HG03442 (cell line): ENCODE measurements around the gene ULBP3.
"Not testable (repeated sequence)": the region's sequence is repeated elsewhere in the genome, so short reads cannot be mapped to it uniquely, and the experiment has no call there.

ENCODE experiments used
- ATAC-seq: cut with Tn5 transposase; IDR thresholded peaks from one replicate; pipeline ENCODE4 v1.9.1; 2021; ENCODE audit warnings: mild to moderate bottlenecking, moderate library complexity; ENCODE audit not compliant: unreplicated experiment

Gene ULBP3

DNA sequence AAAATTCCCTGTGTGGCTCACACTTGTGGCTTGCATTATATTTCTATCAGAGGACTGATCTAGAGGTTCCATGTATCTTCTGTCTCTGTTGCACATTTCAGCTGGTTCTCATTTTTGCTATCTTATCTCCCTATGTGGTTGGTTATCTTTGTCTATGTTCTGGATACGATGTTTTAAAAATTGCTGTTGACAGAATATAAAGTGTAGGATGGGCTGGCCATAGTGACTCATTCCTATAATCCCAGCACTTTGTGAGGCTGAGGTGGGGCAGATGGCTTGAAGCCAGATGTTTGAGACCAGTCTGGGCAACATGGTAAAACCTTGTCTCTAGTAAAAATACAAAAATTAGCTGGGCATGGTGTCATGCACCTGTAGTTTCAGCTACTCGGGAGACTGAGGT, 9.9 kb upstream of the ULBP3 start:
- no peak for ATAC-seq

DNA sequence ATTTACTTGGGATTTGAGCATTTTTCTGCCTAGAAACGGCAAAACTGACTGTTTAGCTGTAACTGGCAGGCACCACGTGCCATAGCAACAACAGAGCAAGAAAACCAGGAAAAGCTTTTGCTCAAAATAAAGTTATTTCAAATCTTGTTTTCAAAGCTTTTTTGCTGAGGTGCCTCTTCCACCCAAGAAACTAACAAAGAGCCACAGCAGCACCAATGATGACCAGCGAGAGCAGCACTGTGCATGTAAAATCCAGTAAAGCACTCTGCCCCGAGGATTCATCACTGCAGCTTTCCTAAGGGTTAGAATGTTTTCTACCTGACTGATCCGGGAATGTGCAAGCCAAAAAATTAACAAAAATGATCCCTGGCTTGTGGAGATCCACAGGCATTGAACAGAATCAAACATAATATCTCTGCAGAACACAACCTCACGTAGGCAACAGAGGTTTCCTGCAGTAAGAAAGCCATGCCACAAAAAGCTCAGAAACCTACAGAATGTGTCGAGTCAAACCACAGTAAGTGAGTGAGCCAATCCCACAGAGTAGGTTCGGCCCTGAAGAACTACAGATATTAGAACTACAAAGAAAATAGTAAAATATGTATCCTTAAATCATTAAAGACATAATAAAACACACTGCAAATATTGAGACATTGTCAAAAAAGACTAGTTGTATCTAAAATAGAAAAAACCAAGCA, 7.4 kb upstream of the ULBP3 start:
- no peak for ATAC-seq

DNA sequence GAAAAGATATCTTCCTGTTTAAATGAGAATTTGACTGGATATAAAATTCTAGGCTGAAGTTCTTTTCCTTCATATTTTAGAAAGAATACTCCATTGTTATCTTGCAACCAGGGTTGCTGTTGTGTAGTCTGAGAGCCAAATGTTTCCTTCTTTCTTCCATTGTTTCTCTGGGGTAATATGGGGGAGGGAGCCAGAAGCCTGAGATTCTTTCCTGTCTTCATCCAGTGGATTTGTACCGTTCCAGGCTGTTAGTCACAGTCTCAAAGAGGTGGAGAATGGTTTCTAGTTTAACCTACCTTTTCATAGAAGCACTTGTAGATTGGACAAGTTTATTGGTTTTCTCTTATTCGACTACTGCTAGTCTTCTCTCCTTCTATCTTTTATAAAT, 6.1 kb upstream of the ULBP3 start:
- ATAC-seq, result no peak

DNA sequence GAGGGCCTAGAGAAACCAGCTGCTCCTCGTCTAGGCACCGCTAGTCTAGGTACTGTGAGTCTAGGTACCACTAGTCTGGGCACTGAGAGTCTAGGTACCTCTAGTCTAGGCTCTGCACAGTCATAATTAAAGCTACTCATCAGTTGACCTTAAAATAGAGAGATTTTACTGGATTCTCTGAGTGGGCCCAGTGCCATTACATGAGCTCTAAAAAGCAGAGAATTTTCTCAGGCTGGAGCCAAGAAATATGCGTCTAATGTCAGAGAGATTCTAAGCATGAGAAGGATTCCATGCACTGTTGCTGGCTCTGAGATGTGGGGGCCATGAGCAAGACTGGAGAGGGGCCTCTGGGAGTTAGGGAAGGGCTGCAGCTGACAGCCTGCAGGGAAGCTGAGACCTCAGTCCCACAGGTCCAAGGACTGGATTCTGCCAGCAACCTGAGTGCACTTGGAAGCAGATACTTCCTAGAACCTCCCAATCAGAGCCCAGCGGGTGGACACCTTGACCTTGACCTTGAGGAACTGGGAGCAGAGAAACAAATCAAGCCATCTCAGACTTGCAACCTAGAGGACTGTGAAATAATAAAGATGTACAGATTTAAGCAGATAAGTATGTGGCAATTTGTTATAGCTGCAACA, 5.6 kb upstream of the ULBP3 start:
- not testable (repeated sequence) for ATAC-seq

DNA sequence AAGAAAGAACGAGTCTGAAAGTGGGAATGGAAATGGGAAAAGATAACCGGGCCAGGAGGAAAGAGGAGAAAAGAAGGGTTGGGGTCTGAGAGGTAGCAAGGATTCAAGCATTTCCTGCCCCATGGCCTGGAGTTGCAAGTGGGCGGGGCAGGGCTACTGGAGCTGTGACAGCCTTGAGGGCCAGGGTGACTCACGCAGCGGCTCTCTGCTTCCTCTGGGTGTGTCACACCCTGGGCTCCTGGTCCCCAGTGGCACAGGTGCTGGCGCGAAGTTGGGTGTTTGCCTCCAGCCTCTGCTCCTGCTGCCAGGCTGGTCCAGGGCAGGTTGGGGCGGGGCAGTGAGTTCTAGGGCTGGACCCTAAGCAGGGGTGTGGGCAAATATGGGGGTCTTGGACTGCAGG, 3.3 kb upstream of the ULBP3 start:
- ATAC-seq, result no peak

DNA sequence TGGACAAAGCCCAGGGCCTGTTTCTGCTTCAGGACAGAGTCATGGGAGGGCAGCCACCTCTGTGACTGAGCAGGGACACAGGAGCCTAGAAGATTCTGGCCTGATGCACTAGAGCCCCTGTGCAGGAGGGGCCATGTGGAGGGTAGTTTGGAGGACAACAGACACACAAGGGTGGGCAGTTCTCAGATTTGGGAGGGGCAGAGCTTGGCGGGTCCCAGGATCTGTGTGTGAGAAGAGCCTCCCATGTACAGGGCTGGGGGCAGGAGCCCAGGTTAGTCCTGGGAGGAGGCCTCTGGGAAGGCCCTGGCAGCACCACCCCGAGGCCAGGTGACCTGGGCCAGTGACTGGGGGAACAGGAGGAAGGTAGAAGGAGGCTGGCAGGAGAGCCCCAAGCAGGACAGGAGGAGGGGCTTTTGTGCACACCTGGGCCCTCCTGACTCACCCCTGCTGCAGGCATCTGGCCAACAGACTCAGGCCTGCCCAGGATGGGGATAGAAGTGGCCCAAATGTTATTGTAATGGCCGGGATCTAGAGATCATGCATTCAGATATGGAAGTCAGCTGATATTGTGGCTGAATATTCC, 1.4 kb upstream of the ULBP3 start:
- no peak for ATAC-seq

DNA sequence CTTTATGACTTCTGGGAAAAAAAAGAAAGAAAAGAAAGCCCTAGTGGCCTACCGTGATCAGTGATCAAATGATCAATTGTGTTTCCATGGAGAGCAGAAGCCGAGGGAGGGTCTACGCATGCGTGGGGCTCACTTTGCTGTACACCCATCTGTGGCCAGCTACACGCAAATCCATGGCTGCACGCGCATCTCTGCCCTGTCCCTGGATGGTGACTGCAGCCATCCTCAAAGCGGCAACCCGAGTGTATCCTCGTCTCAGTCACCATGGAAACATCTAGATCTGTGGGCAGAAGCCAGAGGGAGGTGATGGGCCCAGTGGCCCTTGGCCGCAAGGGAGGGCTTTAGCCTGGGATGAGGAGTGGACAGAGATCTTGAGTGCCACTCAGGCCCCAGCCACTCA, 785 bp upstream of the ULBP3 start:
- no peak for ATAC-seq

DNA sequence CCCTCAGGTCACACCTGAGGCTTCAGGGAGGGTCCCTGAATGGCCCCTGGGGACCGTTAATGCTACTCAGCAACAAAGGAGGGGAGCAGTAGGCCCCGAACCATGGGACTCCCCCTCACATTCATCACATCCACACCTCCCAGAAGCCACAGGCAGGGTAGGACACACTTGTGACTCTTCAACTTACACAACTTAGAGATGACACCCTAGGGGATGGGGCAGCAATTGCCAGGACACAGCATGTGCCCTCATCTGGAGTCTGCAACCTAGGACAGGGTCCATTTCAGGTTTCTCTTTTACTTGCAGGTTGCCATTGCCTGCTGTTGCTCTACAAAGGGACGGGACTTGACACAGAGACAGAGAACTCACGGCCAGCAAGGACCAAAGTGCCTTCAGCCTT, 770 bp downstream of the ULBP3 start:
- ATAC-seq, result no peak

DNA sequence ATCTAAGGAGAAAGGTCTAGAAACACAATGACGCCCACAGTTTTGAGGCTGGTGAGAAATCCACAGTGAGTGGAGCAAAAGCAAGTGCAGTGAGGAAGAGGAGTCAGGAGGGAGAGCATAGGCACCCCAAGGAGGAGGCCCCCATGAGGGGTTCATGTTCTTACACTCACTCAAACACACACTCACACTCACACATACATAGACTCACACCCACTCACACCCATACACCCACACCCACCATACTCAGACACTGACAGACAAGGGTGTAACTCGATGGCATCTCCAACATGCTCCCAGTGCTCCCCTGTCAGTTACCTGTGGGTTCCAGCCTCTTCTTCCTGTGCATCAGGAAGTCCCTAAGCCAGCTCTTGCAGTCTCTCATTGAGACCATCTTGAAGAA, 3.8 kb downstream of the ULBP3 start:
- ATAC-seq, result no peak

DNA sequence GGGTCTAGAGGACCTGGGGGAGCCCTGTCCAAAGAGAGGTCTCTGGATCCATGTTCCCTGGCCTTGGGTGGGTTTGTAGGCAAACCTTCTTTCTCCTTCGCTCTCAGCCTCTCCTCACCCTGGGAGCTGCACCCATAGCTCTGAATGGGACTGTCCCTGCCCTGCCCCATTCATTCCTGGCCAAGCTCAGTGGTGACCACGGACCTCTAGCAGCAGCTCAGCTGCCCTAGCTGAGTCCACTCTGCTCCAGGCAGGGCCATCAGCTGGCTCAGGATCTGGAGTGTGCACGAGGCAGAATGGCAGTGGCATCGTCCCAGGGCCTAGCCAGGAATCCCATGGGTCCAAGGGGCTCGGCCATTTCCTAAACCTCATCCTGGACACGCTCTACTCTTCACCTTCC, 5.3 kb downstream of the ULBP3 start:
- no peak for ATAC-seq

DNA sequence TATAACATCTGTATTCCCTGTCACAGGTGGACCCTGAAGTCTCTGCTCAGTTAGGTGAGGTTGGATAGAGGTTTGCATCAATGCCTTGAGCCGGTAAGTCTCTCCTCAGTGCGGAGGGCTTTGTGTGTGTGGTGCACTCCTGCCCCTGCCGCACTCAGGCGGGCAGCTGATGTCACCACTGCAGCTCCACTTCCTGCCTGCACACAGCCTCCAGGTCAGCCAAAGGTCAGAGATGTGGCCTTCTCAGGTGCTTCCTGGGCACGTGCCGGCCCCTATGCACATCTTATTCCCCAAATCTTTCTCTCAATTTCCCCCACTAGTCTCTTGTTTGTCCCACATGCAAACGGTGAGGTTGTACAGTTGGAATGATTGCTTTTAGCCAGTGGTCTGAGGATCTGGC, 8.9 kb downstream of the ULBP3 start:
- ATAC-seq, result peak; percentile 69

DNA sequence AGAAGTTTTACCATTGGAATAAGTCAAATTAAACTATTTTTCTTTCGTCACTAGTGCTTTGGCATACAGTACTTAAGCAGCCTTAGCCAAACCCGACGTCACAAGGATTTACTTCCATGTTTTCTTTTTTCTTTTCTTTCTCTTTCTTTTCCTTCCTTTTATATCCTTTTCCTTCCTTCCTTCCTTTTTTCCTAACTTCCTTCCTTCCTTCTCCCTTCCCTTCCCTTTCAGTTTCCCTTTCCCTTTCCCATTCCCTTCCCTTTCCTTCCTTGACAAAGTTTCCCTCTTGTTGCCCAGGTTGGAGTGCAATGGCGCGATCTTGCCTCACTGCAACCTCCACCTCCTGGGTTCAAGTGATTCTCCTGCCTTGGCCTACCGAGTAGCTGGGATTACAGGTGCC, 9.9 kb downstream of the ULBP3 start:
- ATAC-seq, result no peak

DNA sequence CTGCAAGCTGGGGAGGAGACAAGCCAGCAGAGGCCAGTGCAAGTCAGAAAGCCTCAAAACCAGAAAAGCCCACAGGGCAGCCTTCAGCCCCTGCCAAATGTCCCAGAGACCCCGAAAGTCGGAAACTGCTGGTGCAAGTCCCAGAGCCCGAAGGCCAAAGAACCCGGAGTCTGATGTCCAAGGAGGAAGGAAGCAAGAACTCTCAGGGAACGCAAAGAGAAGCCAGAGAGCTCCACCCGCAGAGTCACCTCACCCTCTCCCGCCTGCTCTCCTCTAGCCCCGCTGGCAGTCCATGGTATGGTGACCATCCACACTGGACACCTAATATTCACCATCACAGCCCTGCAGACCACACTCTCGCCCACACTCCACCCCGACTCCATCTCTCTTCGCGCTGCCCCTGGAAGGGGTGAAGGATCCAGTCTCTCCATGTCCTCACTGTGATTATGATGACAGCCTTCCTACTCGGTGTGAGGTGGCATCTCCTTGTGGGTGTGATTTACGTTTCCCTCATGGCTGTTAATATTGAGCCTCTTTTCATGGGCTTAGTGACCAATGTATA, 10.6 kb downstream of the ULBP3 start:
- ATAC-seq, result no peak

DNA sequence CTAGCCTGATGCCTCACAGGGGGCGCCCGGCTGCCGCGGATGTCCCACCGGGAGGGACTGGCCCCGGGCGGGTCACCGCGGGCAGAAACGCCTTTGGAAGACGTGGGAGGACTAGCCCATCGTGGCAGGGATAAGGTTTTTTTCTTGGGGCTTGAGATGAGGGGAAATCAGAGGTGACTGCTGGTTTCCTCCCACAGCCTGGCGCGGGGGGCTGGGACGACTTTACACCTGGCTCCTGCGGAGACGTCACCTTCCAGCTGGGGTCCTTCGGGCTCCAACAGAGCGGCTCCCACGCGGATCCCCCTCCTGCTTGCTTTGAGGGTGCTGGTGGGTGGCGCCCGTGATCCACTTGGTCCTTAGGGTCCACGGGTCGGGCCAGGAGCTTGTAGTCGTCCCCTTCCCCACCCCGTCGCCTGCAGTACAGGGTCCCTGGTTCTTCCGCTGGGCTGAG, 11.4 kb downstream of the ULBP3 start:
- no peak for ATAC-seq

DNA sequence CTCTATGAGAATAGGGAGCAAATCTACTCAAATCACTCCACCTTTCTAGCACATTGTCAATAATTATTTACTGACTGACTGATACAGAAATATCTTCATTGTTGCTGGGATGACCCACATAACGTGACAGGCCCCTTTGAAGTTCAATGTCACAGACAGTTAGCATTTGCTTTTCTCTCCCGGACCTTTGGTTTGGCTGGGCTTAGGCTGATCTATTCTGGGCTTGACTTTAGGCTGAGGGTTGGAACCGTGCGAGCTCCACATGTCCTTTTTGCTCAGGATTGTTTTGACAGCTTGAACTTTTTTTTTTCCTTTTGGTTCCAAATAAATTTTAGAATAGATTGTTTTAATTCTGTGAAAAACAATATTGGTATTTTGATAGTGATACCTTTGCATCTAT, 12.0 kb downstream of the ULBP3 start:
- no peak for ATAC-seq

DNA sequence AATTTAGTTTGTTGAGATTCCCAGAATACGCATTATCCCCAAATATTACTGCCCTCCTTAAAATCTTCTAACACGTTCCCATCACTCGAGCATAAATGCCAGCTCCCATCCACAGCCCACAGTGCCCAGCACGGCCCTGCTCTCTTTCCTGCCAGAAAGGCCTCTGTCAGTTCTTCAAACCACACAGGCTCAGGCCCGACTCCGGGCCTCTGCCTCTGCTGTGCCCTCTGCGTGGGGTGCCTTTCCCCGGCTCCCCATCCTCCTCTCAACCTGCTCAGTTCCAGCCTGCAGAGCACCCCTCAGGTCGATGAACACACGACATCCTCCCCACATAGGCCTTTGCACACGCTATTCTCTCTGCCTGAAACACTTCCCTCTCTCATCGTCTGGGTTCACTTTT, 12.8 kb downstream of the ULBP3 start:
- ATAC-seq, result no peak

DNA sequence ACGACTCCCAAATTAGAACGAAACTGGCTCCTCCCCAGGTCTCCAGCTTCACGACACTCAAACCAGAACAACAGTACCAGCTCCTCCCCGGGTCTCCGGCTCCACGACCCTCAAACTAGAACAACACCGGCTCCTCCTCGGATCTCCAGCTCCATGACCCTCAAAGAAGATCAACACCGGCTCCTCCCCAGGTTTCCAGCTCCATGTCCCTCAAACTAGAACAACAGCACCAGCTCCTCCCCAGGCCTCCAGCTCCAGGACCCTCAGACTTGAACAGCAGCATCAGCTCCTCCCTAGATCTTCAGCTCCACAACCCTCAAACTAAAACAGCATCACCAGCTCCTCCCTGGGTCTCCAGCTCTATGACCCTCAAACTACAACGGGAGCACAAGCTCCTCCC, 13.8 kb downstream of the ULBP3 start:
- no peak for ATAC-seq

DNA sequence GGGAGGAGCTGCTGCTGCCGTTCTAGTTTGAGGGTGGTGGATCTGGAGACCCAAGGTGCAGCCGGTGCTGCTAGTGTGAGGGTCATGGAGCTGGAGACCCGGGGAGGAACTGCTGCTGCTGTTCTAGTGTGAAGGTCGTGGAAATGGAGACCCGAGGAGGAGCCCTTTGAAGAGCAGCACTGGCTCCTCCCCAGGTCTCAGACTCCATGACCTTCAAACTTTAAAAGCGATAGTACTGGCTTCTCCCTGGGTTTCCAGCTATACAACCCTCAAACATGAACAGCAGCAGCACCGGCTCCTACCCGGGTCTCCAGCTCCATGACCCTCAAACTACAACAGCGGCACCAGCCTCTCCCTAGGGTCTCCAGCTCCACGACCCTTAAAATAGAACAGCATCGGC, 15.5 kb downstream of the ULBP3 start:
- no peak for ATAC-seq

DNA sequence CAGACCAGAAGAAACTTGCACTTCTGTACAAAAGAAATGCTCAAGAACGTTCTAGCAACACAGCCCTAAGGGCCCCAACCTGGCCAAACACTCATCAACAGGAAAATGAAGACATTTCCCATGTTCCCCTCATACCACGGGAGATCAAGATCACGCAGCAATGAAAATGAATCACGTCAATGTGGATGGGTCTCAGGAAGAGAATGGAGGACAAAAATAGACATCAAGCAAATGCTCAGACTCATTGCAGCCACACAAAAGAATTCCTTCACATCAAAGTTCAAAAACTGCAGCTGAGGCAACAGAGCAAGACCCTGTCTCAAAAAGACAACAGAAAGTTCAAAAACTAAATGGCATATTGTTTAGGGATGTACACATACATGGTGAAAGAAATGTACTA, 18.1 kb downstream of the ULBP3 start:
- no peak for ATAC-seq

DNA sequence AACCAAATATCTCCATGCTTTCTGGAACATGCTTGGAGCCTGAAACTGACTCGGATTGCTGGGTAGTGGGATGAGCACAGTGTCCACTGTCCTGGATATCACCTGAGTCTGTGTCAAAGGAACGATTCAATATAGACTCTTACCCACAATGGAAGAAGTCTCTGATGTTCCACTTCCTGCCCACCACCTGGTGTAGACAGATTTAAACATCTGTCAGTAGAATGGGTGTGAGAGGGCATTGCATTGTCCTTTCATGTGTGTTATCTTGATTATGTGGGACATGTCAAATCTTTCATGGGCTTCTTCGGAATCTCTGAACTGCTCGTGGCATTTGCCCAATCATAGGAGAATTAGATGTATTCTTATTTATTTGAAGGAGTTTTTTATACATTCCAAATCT, 20.8 kb downstream of the ULBP3 start:
- no peak for ATAC-seq

DNA sequence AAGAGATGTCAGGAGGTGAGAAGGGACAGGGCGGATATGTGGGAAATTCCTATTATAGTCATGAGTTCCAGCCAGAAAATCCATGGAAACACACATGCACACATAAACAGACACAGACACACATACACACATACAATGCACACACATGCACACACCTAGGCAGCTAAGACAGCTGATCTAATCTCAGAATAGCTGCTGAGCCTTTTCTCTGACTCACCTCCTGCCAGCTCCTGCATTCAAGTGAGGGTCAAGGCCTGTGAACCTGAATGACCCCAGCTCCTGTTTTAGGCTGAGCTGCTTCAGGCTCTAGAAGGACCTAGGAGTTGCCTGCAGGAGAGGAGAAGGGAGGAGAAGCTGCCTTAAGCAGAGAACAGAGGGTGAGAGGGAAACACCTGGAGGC, 22.0 kb downstream of the ULBP3 start:
- ATAC-seq, result no peak

DNA sequence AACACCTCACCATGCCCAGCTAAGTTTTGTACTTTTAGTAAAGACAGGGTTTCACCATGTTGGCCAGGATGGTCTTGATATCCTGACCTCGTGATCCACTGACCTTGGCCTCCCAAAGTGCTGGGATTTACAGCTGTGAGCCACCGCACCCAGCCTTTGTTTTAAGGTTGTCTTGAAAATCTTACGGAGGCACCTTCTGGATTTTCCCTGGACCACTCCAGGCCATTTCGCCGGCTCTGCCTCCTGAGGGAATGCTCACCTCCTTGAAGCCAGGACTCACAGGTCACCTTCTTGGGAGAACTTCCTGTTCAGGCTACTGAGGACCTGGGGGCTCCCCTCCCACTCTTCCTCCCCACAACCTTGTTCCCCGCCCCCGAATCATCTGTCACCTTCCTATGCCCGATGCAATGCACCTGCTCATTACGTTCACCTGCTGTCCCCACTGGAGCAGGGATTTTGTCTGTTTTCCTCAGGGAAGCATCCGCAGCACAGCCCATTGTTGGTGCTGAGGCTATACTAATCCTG, 24.2 kb downstream of the ULBP3 start:
- no peak for ATAC-seq
